Fibroblast of lung (primary cell): ENCODE data around the gene GLRA1. TPM values are rescaled to one million over a fixed set of nuclear protein-coding genes. Genes with fewer than 3 reads are reported as not detected.

Experiments
- DNase-seq, 2 donors: peaks; one replicate each; pipeline versions ENCODE4 v3.0.0 to v3.0.0-alpha.2; 2010; ENCODE audit warnings: low read depth in 2 of 2
- H2AFZ ChIP-seq: 2 replicates; pipeline ENCODE4 v1.5.1; 2012; ENCODE audit warnings: low read length, control low read depth, inconsistent platforms
- H3K27ac ChIP-seq: 2 replicates; pipeline ENCODE4 v1.5.1; 2011; ENCODE audit warnings: low read length, control low read depth; ENCODE audit not compliant: insufficient read depth
- H3K27me3 ChIP-seq: 2 replicates; pipeline ENCODE4 v1.5.1; 2011; ENCODE audit warnings: mild to moderate bottlenecking, low read length; ENCODE audit not compliant: control insufficient read depth, insufficient read depth
- H3K36me3 ChIP-seq: 2 replicates; pipeline ENCODE4 v1.5.1; 2011; ENCODE audit warnings: low read length; ENCODE audit not compliant: control insufficient read depth, insufficient read depth
- H3K4me1 ChIP-seq: 2 replicates; pipeline ENCODE4 v1.5.1; 2011; ENCODE audit warnings: low read length; ENCODE audit not compliant: control insufficient read depth, insufficient read depth; ENCODE audit errors: extremely low read depth
- H3K4me2 ChIP-seq: 2 replicates; pipeline ENCODE4 v1.5.1; 2011; ENCODE audit warnings: low read length, control low read depth; ENCODE audit not compliant: insufficient read depth; ENCODE audit errors: extremely low read depth
- H3K4me3 ChIP-seq, 4 experiments: fragments of 200-600 bp in 1 of 4; sonication (generic) in 1 of 4; replicated peaks in 1 of 4; 2 replicates each; pipeline ENCODE4 v1.5.1; 2011 to 2016; ENCODE audit warnings: low read length in 4 of 4, low read depth in 3 of 4, mild to moderate bottlenecking in 3 of 4, control low read depth in 2 of 4, inconsistent platforms in 1 of 4, mixed read lengths in 1 of 4; ENCODE audit not compliant: insufficient read depth in 1 of 4; ENCODE audit errors: control extremely low read depth in 1 of 4
- H3K79me2 ChIP-seq: 2 replicates; pipeline ENCODE4 v1.5.1; 2012; ENCODE audit warnings: mild to moderate bottlenecking, low read length, inconsistent platforms; ENCODE audit not compliant: control insufficient read depth, insufficient read depth
- H3K9ac ChIP-seq: 2 replicates; pipeline ENCODE4 v1.5.1; 2011; ENCODE audit warnings: mild to moderate bottlenecking, low read length, control low read depth; ENCODE audit not compliant: insufficient read depth
- H3K9me3 ChIP-seq: 2 replicates; pipeline ENCODE4 v1.5.1; 2012; ENCODE audit warnings: low read depth, low read length; ENCODE audit not compliant: control insufficient read depth, insufficient read depth
- H4K20me1 ChIP-seq: 2 replicates; pipeline ENCODE4 v1.5.1; 2011; ENCODE audit warnings: low read length; ENCODE audit not compliant: control insufficient read depth, insufficient read depth; ENCODE audit errors: extremely low read depth
- EZH2 ChIP-seq: IDR thresholded peaks from 2 replicates; pipeline ENCODE4 v1.5.1; 2012; ENCODE audit warnings: low read length, control low read depth, mild to moderate bottlenecking; ENCODE audit errors: missing control alignments
- polyA minus RNA-seq: library from RNA; depleted of rRNA, polyadenylated mRNA; stranded (reverse); fragments of >200 nt; gene quantifications from 2 replicates; pipeline ENCODE4 v1.2.3, GENCODE V29; 2011; ENCODE audit warnings: low replicate concordance
- polyA plus RNA-seq, 2 donors: library from polyadenylated mRNA; depleted of rRNA in 1 of 2; stranded (reverse) in 1 of 2; unstranded in 1 of 2; fragments of >200 nt; gene quantifications; 2 replicates each; pipeline ENCODE4 v1.2.1, GENCODE V29; 2011 to 2012; ENCODE audit warnings: missing spikeins in 1 of 2
- total RNA-seq: library from RNA; depleted of rRNA; stranded (reverse); fragments of >200 nt; gene quantifications from 2 replicates; pipeline ENCODE4 v1.2.1, GENCODE V29; 2014
- TF ChIP-seq, protein P1 (sequence below), 2 donors: IDR thresholded peaks in 1 of 2; conservative IDR thresholded peaks in 1 of 2; 1 replicate in 1 of 2; 2 replicates in 1 of 2; pipeline ENCODE4 v1.5.1; 2011 to 2012; ENCODE audit warnings: low read length in 2 of 2, control low read depth in 1 of 2, inconsistent platforms in 1 of 2, low read depth in 1 of 2, mild to moderate bottlenecking in 1 of 2

GLRA1 gene
- not detected in 2 replicates for total RNA-seq
- polyA plus RNA-seq, result not detected in 2 replicates
- not detected in 2 replicates for polyA plus RNA-seq (2012)
- polyA minus RNA-seq, result not detected in 2 replicates

DNA sequence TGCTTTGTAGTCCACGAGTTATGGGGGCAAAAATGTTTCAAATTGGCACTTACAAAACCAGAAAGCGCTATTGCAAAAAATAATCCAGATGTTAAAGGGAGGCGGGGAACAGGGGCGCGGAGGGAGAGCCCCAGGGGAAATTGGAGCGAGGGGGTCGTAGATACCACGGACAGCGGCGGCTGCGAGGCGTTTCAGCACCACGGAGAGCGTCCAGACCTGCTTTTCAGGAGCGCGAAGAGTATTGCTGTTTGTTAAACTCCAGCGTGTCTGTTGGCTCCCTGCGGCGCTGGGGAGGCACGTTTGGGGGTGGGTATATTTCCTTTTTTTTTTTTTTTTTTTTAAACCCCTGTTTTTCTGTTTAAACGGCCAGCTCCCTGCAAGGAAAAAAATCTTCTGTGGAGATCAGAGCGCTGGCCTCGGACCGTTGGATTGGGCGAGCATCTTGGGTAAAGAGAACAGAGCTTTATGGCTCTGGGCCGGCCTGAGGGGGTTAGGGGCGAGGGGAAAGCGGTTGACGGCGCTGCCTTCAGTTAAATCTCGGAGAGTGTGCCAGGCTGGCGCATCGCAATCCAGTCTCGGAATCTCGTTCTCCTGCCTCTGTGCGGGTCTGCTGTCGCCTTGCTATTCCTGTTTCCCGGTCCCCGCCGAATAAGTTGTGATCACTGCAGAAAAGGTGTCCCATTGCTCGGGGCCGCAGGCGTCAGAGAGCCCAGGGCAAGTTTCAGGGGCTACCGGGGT, at the start of gene GLRA1:
TSS of gene GLRA1 (minus strand) at position 288 of the 738 bp plus-strand sequence. CDS start 302 bp downstream, outside the sequence.
- peak; percentile 51 to 54 for DNase-seq
- TF ChIP-seq, protein P1, sequence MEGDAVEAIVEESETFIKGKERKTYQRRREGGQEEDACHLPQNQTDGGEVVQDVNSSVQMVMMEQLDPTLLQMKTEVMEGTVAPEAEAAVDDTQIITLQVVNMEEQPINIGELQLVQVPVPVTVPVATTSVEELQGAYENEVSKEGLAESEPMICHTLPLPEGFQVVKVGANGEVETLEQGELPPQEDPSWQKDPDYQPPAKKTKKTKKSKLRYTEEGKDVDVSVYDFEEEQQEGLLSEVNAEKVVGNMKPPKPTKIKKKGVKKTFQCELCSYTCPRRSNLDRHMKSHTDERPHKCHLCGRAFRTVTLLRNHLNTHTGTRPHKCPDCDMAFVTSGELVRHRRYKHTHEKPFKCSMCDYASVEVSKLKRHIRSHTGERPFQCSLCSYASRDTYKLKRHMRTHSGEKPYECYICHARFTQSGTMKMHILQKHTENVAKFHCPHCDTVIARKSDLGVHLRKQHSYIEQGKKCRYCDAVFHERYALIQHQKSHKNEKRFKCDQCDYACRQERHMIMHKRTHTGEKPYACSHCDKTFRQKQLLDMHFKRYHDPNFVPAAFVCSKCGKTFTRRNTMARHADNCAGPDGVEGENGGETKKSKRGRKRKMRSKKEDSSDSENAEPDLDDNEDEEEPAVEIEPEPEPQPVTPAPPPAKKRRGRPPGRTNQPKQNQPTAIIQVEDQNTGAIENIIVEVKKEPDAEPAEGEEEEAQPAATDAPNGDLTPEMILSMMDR (conservative IDR thresholded peaks at IDR 0.05 in 1 of 2, IDR thresholded peaks at IDR 0.05 in 1 of 2; ENCODE audit: low read depth in 1 of 2, low read length in 2 of 2), result no peak
- no peak for TF ChIP-seq EZH2
- Histone ChIP-seq H3K4me1 (no peaks in the 10 kb centered on the region), H3K27me3 (no peaks in the 10 kb centered on the region), H2AFZ (no peak within 1 kb of the TSS), H3K4me3 (no peak within 1 kb of the TSS), H3K9ac (no peak within 1 kb of the TSS), H4K20me1 (no peaks in the 10 kb centered on the region), H3K36me3 (no peaks in the 10 kb centered on the region), H3K79me2 (no peaks in the 10 kb centered on the region), H3K4me2 (no peak within 1 kb of the TSS), H3K9me3 (no peaks in the 10 kb centered on the region), H3K27ac (no peak within 1 kb of the TSS)

DNA sequence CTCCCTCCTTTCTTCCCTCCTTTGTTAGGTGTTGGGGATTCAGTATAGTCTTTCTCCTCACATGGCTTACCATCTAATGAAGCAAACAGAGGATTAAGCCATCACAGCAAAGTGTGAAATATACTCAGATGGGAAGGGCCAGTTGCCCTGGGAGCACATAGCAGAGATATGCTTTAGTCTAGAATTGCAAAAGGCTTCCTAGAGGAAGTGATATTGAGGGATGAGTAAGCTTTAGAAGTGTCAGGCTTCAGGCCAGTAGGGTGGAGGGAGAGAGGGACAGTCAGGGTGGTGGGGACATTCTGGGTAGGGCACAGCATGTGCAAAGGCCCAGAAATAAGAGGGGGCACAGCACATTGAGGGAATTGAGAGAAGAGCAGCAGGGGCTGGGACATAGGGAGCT, 46.2 kb upstream of the GLRA1 start:
- no peak for DNase-seq
- Histone ChIP-seq H3K4me2 (no peak overlapping the region), H3K9ac (no peak overlapping the region), H3K4me1 (no peaks in the 10 kb centered on the region), H3K79me2 (no peaks in the 10 kb centered on the region), H4K20me1 (no peaks in the 10 kb centered on the region), H3K9me3 (no peaks in the 10 kb centered on the region), H3K27me3 (no peaks in the 10 kb centered on the region), H3K36me3 (no peaks in the 10 kb centered on the region), H3K4me3 (no peak overlapping the region), H3K27ac (no peak overlapping the region), H2AFZ (no peak overlapping the region)
- TF ChIP-seq, protein P1 (conservative IDR thresholded peaks at IDR 0.05 in 1 of 2, IDR thresholded peaks at IDR 0.05 in 1 of 2; ENCODE audit: low read depth in 1 of 2, low read length in 2 of 2), result no peak
- TF ChIP-seq EZH2, result no peak

DNA sequence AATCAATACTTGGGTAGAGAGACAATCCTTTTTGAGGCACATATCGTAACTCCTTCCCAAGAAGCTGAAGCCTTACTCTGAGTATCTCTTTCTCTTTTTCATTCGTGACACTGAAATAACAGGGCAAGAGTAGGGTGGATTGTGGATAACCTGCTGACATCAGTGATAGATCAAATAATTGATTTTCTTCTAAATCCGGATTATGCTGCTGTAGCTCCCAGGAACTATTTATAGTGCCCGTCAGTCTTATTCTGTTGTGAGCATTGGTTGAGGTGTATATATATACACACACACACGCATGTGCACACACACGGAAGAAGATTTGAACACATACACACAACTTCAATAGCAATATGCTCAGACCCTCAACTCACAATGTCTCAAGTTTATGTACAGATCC, 43.2 kb upstream of the GLRA1 start:
- H3K4me3 ChIP-seq, result no peak overlapping the region
- DNase-seq, result no peak
- no peak overlapping the region for H3K9ac ChIP-seq
- H3K4me1 ChIP-seq, result no peaks in the 10 kb centered on the region
- H3K36me3 ChIP-seq, result no peaks in the 10 kb centered on the region
- no peaks in the 10 kb centered on the region for H3K9me3 ChIP-seq
- H3K4me2 ChIP-seq, result no peak overlapping the region
- no peaks in the 10 kb centered on the region for H3K79me2 ChIP-seq
- no peak for TF ChIP-seq EZH2
- TF ChIP-seq, protein P1 (conservative IDR thresholded peaks at IDR 0.05 in 1 of 2, IDR thresholded peaks at IDR 0.05 in 1 of 2; ENCODE audit: low read depth in 1 of 2, low read length in 2 of 2), result no peak
- no peak overlapping the region for H2AFZ ChIP-seq
- no peak overlapping the region for H3K27ac ChIP-seq
- no peaks in the 10 kb centered on the region for H4K20me1 ChIP-seq
- no peaks in the 10 kb centered on the region for H3K27me3 ChIP-seq
